ENCODE results near the gene RIMKLB.
"Not testable (repeated sequence)": the region's sequence is repeated elsewhere in the genome, so short reads cannot be mapped to it uniquely, and the experiment has no call there.

Gene RIMKLB

DNA sequence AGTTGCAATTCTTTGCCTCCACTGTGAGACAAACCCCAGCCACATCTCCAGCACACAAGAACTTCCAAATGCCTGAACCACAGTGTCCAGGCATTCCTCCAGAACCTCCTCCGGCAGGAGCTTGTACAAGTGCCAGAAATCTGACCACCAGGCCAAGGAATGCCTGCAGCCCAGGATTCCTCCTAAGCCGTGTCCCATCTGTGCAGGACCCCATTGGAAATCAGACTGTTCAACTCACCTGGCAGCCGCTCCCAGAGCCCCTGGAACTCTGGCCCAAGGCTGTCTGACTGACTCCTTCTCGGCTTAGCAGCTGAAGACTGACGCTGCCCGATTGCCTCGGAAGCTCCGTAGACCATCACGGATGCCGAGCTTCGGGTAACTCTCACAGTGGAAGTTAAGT lies 109.3 kb downstream of the RIMKLB start:
- not testable (repeated sequence) for H3K4me1 Mint-ChIP-seq (ENCODE audit: low read depth); H3K27ac Mint-ChIP-seq; H3K27me3 Mint-ChIP-seq; H3K4me3 Mint-ChIP-seq; H3K36me3 Mint-ChIP-seq; H3K9me3 Mint-ChIP-seq (ENCODE audit: low read depth)

DNA sequence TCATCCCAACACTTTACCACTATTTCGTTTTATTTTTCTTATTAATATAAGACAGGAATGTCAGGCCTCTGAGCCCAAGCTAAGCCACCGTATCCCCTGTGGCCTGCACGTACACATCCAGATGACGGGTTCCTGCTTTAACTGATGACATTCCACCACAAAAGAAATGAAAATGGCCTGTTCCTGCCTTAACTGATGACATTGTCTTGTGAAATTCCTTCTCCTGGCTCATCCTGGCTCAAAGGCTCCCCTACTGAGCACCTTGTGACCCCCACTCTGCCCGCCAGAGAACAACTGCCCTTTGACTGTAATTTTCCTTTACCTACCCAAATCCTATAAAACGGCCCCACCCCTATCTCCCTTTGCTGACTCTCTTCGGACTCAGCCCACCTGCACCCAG lies 112.3 kb downstream of the RIMKLB start:
- H3K9me3 Mint-ChIP-seq (ENCODE audit: low read depth); H3K27ac Mint-ChIP-seq; H3K4me3 Mint-ChIP-seq; H3K4me1 Mint-ChIP-seq (ENCODE audit: low read depth); H3K27me3 Mint-ChIP-seq; H3K36me3 Mint-ChIP-seq: not testable (repeated sequence)

DNA sequence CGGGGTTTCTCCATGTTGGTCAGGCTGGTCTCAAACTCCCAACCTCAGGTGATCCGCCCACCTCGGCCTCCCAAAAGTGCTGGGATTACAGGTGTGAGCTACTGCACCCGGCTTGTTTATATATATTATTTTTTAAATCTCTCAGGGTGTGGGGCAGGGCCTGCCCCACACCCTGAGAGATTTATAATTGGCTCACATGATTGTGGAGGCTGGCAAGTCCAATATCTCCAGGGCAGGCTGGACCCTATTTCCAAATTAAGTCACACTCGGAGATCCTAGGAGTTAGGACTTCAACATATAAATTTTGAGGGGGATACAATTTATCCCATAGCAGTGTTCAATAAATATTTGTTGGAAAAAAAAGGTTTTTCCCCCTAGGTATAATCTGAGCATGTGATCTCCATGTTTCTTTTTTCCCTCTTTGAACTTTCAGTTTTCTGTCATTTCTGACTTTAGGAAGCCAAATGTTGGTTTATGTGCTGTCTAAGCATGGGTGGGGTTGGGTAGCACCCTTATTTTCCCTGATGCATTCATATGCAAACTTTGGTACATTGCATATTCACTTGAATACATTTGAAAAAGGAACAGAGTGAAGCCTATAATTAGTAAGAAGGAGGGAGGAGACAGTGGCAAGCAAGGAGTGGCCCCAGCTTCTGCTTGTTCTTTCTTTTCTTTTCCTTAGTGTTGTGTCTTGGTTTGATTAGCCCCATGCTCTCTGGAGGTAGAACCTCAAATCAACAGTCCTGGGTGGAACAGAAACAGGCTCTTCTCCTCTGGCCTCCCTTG lies 116.0 kb downstream of the RIMKLB start:
- Mint-ChIP-seq H3K4me3 (no peak overlapping the region), H3K4me1 (ENCODE audit: low read depth) (no peaks in the 10 kb centered on the region), H3K9me3 (ENCODE audit: low read depth) (no peaks in the 10 kb centered on the region), H3K27me3 (no peaks in the 10 kb centered on the region), H3K27ac (no peak overlapping the region), H3K36me3 (no peaks in the 10 kb centered on the region)

DNA sequence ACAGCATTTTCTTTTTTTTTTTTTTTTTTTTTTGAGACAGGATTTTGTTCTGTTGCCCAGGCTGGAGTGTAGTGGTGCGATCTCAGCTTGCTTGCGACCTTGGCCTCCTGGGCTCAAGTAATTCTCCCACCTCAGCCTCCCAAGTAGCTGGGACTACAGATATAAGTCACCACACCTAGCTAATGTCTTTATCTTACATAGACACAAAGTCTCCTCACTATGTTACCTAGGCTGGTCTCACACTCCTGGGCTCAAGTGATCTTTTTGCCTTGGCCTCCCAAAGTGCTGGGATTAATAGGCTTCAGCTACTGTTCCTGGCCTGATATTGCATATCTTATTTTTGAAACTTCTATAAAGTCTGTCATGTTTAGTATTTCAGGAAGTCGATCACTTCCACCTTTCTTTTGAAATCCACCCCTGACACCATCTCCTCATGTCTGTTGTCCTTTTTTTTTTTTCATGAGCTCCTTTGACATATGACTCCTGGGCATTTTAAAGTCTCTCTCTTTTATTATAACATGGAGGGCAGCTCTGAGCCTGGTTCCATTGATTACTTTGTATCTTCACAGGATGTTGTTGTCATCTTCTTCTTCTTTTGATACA lies 118.8 kb downstream of the RIMKLB start:
- H3K4me1 Mint-ChIP-seq (ENCODE audit: low read depth), result no peaks in the 10 kb centered on the region
- no peaks in the 10 kb centered on the region for H3K27me3 Mint-ChIP-seq
- no peak overlapping the region for H3K4me3 Mint-ChIP-seq
- no peak overlapping the region for H3K27ac Mint-ChIP-seq
- H3K36me3 Mint-ChIP-seq, result no peaks in the 10 kb centered on the region
- no peaks in the 10 kb centered on the region for H3K9me3 Mint-ChIP-seq (ENCODE audit: low read depth)

DNA sequence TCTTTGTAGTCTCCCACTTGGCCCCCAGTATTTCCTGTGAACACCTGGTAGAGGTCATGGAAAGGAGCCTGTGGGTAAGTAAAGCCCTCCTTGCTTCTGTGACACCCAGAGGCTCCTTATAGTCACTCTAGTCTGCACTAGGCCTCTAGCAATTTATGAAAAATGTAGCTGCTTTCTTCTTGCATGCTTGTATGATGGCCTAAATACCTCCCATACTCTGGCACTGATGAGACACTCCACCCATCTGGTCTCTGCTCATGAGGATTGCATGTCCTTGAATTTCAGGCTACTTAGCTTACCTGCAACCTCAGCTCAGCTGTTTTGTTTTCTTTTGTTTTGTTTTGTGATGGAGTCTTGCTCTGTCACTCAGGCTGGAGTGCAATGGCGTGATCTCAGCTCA lies 120.1 kb downstream of the RIMKLB start:
- Mint-ChIP-seq H3K4me1 (ENCODE audit: low read depth) (no peaks in the 10 kb centered on the region), H3K9me3 (ENCODE audit: low read depth) (no peaks in the 10 kb centered on the region), H3K4me3 (no peak overlapping the region), H3K27ac (no peak overlapping the region), H3K36me3 (no peaks in the 10 kb centered on the region), H3K27me3 (no peaks in the 10 kb centered on the region)

DNA sequence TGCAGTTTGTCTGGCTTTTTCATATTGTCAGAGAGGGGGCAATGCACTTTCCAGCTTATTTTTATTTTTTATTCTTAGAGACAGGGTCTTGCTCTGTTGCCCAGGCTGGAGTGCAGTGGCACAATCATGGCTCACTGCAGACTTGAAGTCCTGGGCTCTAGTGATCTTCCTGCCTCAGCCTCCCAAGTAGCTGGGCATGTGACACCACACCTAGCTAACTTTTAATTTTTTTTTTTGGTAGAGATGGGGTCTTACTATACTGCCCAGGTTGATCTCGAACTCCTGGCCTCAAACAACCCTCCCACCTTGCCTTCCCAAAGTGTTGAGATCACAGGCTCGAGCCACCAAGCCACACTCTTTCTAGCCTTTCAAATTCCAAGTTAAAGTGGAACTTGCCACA lies 120.7 kb downstream of the RIMKLB start:
- Mint-ChIP-seq H3K9me3 (ENCODE audit: low read depth) (no peaks in the 10 kb centered on the region), H3K4me1 (ENCODE audit: low read depth) (no peaks in the 10 kb centered on the region)

DNA sequence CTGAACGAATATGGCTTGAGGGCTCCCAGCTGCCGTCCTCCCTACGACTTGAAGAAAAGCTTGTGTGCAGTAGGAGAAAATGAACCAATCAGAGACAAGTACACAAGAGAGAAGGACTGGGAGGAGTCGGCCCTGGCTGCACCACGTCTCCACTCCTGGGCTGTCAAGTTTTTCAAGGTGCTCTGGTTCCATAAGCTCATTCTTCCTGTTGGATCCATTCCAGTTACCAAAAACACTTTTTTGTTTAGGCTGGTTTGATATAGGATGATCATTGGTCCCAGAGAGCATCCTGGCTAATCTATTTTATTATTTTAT lies 121.8 kb downstream of the RIMKLB start:
- Mint-ChIP-seq H3K36me3 (no peaks in the 10 kb centered on the region), H3K4me1 (ENCODE audit: low read depth) (no peaks in the 10 kb centered on the region), H3K27ac (no peak overlapping the region), H3K4me3 (no peak overlapping the region), H3K9me3 (ENCODE audit: low read depth) (no peaks in the 10 kb centered on the region), H3K27me3 (no peaks in the 10 kb centered on the region)

More for the DNA sequence above, 120.7 kb downstream of the RIMKLB start:
- no peaks in the 10 kb centered on the region for H3K36me3 Mint-ChIP-seq
- no peak overlapping the region for H3K4me3 Mint-ChIP-seq
- no peaks in the 10 kb centered on the region for H3K27me3 Mint-ChIP-seq
- no peak overlapping the region for H3K27ac Mint-ChIP-seq

DNA sequence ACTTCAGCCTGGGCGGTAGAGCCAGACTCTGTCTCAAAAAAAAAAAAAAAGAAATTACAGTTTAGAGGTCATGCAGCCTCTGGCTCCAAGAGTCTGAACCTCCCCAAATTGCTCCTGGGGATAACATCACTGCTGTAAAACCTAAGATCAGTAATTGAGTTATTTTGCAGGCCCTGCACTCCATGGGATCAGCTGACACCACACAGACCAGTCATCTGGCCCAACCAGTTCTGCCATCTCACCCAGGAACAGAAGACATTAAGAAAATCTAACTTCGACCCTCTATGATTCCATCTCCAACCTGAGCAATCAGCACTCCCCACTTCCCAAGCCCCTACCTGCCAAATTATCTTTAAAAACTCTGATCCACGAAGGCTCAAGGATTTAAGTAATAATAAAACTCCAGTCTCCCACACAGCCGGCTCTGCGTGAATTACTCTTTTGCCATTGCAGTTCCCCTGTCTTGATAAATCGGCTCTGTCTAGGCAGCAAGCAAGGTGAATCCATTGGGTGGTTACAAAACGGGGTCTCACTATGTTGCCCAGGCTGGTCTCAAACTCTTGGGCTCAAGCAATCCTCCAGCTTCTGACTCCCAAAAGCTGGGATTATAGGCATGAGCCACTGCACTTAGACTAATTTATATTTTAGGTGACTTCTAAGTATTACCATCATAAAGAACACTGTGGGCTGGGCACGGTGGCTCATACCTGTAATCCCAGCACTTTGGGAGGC lies 123.1 kb downstream of the RIMKLB start:
- not testable (repeated sequence) for H3K27ac Mint-ChIP-seq; H3K36me3 Mint-ChIP-seq; H3K9me3 Mint-ChIP-seq (ENCODE audit: low read depth); H3K4me3 Mint-ChIP-seq; H3K27me3 Mint-ChIP-seq; H3K4me1 Mint-ChIP-seq (ENCODE audit: low read depth)

DNA sequence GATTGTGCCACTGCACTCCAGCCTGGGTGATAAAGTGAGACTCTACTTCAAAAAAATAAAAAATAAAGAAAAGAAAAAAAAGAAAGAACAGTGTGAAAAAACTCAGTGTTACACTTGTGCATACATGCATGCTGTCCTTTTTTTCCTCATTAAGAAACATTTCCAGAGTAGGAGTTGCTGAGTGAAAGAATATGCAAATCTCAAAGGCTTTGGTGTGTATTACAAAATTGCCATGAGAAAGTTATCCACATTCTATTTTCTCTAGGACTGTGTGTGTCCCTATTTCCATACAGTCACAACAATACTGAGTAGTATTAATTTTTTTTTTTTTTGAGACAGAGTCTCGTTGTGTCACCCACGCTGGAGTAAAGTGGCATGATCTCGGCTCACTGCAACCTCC lies 123.8 kb downstream of the RIMKLB start:
- Mint-ChIP-seq H3K36me3 (no peaks in the 10 kb centered on the region), H3K4me3 (no peak overlapping the region), H3K9me3 (ENCODE audit: low read depth) (no peaks in the 10 kb centered on the region), H3K27me3 (no peaks in the 10 kb centered on the region), H3K27ac (no peak overlapping the region), H3K4me1 (ENCODE audit: low read depth) (no peaks in the 10 kb centered on the region)

DNA sequence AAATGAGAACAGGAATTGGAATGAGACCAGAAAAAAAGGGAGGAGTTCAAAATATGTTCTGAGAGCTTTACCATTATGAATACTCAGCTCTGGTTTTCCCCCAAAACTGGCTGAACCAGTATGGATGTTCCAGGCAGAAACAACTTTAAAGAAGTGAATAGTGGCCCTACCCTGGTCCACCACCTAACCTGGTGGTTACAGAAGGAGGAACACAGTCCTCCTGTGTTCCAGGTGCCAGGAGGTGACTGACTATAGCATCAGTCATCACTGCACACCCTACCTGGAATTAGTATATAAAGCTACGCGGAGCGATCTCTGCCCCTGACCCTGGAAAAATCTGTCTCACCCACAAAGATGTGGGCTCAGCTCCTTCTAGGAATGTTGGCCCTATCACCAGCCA lies 124.5 kb downstream of the RIMKLB start, which contains the start of gene A2ML1:
Gene A2ML1 (plus strand): TSS at position 324 of the 400 bp plus-strand sequence. CDS start 31 bp downstream, at position 355.
- no peaks in the 10 kb centered on the region for H3K9me3 Mint-ChIP-seq (ENCODE audit: low read depth)
- H3K27me3 Mint-ChIP-seq, result peaks cover under 1% of the 10 kb centered on the region
- no peak within 1 kb of the TSS for H3K4me3 Mint-ChIP-seq
- no peaks in the 10 kb centered on the region for H3K36me3 Mint-ChIP-seq
- no peak within 1 kb of the TSS for H3K27ac Mint-ChIP-seq
- no peaks in the 10 kb centered on the region for H3K4me1 Mint-ChIP-seq (ENCODE audit: low read depth)

DNA sequence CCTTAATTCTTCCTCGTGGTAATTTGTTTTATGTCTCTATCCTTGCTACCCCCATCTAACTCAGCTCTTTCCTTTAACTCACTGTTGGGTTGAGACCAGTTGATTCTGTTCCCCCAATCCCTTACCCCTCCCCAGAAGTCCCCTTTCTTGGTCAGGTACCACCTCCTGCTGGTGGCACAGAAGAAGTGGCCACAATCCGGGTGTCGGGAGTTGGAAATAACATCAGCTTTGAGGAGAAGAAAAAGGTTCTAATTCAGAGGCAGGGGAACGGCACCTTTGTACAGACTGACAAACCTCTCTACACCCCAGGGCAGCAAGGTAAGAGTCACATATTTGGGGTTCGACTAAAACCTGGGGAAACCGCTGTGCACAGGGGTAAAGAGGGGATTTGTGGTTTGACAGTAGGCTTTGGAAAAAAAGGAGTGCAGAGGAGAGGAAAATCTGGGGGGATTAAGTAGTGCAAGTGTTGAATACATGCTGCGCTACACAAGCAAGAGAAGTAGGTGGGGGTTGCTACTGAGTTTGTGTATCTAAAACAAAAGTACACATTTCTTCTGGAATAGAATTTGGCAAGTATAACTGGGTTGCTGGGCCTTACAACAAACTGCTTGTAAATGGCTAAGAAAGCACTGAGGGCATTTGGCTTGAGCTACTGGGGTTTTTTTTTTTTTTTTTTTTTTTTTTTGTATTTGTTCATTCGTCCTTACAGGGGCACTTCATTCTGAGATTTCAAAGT lies 125.9 kb downstream of the RIMKLB start:
- Mint-ChIP-seq H3K4me3 (no peak overlapping the region), H3K36me3 (no peaks in the 10 kb centered on the region), H3K9me3 (ENCODE audit: low read depth) (no peaks in the 10 kb centered on the region), H3K4me1 (ENCODE audit: low read depth) (no peaks in the 10 kb centered on the region), H3K27me3 (peaks cover 2% of the 10 kb centered on the region), H3K27ac (no peak overlapping the region)

DNA sequence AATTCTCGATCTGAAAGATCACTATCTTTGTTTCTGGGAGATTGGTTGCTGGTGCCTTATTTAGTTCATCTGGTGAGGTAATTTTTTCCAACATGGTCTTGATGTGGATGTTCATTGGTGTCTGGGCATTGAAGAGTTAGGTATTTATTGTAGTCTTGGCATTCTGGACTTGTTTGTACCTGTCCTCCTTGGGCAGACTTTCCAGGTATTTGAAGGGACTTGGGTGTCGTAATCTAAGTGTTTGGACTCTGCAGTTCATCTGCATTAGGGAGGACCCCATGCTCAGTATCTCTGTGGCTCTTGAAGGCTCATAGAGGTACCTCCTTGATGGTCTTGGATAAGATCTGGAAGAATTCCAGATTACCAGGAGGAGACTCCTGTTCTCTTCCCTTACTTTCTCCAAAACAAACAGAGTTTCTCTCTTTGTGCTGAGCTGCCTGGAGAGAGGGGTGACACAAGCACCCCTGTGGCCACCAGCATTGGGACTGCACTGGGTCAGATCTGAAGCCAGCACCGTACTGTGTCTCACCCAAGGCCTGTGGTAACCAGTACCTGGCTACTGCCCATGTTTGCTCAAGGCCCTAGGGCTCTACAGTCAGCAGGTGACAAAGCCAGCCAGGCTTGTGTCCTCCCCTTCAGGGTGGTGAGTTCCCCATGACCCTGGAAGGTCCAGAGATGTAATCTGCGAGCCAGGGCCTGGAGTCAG lies 129.9 kb downstream of the RIMKLB start:
- H3K27me3 Mint-ChIP-seq, result peaks cover 5% of the 10 kb centered on the region

DNA sequence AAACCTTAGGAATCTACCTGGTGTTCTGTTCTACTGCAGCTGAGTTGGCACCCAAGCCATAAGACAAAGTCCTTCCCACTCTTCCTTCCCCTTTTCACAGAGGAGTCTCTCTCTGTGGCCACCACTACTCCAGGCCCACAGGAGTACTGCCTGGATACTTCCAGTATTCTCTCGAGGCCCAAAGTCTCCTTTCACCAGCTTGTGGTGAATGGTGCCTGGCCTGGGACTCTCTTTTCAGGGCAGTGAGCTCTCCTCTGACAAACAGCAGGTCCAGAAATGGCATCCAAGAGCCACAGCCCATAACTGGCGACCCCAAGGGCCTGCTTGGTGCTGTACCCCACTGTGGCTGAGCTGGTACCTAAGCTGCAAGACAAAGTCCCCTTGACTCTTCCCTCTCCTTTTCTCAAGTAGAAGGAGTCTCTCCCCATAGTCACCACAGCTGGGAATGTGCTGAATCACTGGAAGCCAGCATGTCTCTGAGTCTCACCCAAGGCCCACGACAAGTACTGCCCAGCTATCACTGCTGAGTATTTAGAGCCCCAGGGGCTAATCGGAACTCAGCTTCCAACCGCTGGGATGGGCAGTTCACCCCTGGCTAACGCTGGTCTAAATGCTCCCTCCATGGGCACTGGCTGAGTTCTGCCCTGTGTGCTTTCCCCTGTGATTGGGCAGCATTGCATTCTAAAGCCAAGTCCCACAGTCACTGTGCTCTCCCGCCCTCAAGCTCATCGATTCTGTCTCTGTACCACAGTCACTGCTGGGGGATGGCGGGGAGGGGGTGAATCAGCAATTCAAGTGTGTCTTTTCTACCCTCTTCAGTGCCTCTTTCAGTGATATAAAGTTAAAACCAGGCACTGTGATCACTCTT lies 130.7 kb downstream of the RIMKLB start:
- Mint-ChIP-seq H3K27me3 (peaks cover 5% of the 10 kb centered on the region), H3K27ac (no peak overlapping the region), H3K9me3 (ENCODE audit: low read depth) (no peaks in the 10 kb centered on the region), H3K36me3 (no peaks in the 10 kb centered on the region), H3K4me1 (ENCODE audit: low read depth) (no peaks in the 10 kb centered on the region), H3K4me3 (no peak overlapping the region)

More for the DNA sequence above, 129.9 kb downstream of the RIMKLB start:
- H3K27ac Mint-ChIP-seq, result no peak overlapping the region
- H3K36me3 Mint-ChIP-seq, result no peaks in the 10 kb centered on the region
- no peak overlapping the region for H3K4me3 Mint-ChIP-seq
- no peaks in the 10 kb centered on the region for H3K9me3 Mint-ChIP-seq (ENCODE audit: low read depth)
- no peaks in the 10 kb centered on the region for H3K4me1 Mint-ChIP-seq (ENCODE audit: low read depth)

DNA sequence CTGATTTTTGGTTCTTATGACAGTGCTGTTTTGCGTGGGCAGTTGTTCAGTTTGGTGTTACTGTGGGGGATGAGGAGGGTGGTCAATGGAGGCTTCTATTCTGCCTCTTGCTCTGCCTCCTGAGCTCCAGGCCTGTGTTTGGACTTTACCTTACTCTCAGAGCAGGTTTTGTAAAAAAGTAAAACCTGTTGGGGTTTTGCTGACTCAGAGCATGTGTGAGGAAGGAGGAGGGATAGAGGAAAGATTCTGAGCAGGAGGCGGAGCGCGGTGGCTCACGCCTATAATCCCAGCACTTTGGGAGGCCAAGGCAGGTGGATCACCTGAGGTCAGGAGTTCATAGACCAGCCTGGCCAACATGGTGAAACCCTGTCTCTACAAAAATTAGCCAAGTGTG lies 131.3 kb downstream of the RIMKLB start:
- Mint-ChIP-seq H3K4me1 (ENCODE audit: low read depth) (no peaks in the 10 kb centered on the region), H3K27me3 (peaks cover 5% of the 10 kb centered on the region), H3K36me3 (no peaks in the 10 kb centered on the region), H3K4me3 (no peak overlapping the region), H3K27ac (no peak overlapping the region), H3K9me3 (ENCODE audit: low read depth) (no peaks in the 10 kb centered on the region)

Measured in activated naive CD8-positive, alpha-beta T cell (primary cell).